ENCODE results near the gene MELK.

MELK gene

DNA sequence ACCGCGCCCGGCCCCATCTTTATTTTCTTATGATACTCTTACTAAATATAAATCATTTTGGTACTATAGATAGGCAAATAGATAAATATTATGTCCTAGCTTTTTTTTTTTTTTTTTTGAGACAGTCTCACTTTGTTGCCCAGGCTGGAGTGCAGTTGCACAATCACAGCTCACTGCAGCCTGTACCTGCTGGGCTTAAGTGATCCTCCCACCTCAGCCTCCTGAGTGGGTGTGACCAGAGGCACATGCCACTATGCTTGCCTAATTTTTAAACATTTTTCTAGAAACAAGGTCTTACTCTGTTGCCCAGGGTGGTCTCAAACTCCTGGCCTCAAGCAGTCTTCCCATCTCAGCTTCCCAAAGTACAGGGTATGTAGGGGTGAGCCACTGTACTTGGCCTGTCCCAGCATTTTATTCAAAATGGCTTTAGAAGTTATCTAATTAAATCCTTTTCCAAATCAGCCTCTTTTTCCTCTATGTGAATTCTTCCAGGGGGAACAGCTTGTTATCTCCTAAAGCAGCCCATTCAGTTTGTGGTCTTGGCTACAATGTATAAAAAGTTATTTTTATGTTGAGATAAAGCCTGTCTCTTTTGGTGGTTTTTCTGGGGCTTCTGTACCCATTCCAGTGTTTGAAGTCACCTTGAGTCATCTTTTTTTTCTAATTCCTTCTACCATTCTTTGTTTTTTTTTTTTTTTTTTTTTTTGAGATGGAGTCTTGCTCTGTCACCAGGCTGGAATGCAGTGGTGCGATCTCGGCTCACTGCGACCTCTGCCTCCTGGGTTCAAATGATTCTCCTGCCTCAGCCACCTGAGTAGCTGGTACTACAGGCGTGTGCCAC, 12.1 kb downstream of the MELK start:
- no peak for DNase-seq

- no peak for DNase-seq
These were observed 17.5 kb downstream of the MELK start for GRCh38 chr9:36590231-36590630.

DNA sequence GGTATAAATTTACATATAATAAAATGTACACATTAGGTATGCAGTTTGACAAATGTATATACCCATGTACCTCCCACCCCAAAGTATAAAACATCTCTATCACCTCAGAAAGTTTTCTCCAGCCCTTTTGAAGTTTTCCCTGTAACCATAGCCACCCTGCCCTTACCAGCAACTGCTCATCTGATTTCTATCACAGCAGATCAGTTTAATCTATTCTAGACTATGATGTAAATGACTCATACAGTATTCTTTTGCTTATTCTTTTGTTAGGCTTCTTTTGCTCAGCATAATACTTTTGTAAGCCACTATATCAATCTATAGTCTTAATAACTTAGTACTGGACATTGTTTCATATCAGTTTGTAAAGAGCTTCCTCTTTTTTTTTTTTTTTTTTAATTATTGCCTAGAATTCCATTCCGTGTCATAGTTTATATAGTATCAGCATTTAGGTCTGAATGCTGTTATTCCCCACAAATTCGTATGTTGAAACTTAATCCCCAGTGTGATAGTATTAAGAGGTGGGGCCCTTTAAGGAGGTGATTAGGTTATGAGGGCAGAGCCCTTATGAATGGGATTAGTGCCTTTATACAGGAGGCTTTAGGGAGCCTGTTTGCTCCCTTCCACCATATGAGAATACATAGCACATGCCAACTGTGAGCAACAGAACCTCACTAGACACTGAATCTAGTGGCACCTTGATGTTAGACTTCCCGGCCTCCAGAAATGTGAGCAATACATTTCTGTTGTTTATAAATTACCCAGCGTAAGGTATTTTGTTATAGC, 20.3 kb downstream of the MELK start:
- no peak for DNase-seq

GRCh38 chr9:36594213-36594612, 21.5 kb downstream of the MELK start:
- DNase-seq: no peak

DNA sequence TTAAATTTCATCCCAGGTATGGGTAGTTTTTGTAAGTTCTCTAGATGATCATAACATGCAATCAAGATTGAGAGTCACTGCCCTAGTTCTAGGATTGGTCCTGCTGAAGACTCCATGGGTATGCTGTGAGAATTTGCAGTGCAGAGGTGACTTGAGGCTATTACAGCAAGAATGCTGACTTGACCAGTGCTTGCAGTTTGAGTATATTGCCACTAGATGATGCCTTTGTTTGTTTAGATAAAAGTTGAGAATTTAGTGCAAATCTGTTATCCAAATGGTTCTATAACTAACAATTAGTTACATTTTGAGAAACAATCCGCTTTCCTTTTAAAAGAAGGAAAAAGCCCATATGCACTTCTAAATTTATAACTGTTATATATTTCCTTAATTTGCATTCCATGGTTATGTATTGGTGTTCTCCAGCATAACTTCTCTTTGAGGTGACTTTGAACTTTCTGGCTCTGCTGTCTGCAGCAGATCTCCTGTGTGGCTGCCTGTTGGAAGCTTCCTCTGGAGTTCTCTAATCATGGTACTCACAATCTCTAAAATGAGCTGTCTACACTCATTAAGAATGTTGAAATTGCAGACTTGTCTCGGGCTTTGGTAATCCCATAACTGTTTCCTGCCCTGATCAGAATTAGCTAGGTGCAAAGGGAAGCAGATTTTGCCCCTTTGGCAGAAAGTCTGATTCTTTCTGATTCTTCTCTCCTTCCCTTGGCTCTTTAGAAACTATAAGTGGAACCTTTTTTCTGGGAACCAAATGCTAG, 24.9 kb downstream of the MELK start:
- DNase-seq: no peak

DNA sequence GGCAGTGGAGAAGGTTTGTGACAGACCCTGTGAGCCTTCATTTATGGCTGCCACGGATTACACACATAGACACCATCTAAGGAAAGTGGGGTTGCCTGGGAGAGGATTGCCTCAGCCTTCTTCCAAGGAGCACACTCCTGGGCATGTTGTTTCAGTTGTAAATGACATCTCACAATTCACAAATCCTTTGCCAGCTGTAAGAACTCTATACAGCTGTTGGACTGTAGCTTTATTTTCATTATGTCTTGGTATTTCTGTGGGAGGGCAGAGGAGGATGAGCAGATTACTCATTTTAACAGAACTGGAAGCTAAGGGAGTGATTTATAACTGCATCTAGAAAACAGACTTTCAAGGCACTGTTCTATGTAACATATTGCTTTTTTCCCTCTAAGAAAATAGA, 25.6 kb downstream of the MELK start:
- DNase-seq: no peak

DNA sequence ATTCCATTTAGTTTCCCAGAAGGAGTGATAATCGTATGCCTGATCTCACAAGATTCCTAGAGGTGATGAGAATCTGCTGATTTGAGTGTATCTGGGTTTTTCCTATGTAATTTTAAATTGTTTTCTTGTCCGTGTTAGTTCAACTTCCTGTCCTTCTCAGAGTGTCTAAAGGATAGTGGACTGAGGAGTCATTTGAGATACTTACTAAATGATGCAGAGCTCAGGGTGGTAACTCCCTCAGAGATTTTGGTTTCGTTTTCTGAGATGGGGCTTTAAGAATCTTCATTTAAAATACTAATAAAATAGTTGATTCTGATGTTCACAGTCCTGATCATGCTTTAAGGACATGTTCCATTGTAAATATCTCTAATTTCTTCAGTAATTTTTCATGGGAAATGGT, 30.3 kb downstream of the MELK start:
- DNase-seq: no peak

DNA sequence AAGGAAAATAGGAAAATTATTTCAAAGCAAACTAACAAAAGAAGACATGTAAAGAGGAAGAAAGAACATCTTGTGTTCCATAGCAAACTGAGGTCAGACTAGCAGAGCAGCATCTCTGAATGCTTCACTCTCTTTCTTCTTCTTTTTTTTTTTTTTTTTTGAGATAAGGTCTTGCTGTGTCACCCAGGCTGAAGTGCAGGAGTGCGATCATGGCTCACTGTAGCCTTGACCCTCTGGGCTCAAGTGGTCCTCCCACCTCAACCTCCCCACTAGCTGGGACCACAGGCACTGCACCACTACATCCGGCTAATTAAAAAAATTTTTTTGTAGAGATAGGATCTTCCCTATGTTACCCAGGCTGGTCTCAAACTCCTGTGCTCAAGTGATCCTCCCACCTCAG, 36.6 kb downstream of the MELK start:
- DNase-seq: no peak

DNA sequence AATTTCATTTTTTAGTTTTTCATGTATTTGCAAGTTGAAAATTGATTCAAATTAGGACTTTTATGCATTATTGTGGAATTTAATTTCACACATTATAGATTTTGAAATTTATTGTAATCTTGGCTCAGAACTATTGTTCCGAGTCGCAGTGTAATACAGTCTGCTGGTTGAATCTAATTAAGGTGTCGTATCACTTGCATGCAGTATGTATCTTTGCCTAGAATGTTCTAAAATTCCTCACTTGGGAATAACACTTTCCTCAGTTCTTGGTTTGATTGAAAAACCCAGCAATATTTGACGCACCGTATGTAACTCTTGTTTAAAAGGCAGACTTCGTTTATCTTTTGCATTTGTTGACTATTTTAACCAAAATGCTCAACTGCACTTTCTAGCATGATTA, 49.4 kb downstream of the MELK start:
- no peak for DNase-seq

DNA sequence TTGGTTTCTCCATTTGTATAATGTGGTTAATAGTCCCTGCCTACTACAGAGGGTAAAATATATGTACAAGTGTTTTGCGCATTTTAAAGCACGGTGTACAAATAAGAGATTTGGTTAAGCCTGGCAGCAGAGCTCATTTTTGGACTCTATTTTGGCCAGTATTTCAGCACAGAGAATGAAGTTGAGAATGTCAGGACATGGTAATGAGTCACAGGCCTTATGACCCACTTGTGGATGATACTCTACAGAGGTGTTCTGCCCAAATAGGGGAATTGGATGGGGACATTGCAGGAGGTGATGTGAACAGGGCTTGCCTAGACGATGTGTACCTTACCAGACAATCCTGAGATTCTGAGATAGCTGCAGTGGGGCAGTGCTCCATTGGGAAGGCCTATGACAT, 50.6 kb downstream of the MELK start:
- no peak for DNase-seq

- DNase-seq: no peak
These were observed 52.4 kb downstream of the MELK start for GRCh38 chr9:36625006-36625615.

- no peak for DNase-seq
These were observed 60.2 kb downstream of the MELK start for GRCh38 chr9:36632892-36633291.

DNA sequence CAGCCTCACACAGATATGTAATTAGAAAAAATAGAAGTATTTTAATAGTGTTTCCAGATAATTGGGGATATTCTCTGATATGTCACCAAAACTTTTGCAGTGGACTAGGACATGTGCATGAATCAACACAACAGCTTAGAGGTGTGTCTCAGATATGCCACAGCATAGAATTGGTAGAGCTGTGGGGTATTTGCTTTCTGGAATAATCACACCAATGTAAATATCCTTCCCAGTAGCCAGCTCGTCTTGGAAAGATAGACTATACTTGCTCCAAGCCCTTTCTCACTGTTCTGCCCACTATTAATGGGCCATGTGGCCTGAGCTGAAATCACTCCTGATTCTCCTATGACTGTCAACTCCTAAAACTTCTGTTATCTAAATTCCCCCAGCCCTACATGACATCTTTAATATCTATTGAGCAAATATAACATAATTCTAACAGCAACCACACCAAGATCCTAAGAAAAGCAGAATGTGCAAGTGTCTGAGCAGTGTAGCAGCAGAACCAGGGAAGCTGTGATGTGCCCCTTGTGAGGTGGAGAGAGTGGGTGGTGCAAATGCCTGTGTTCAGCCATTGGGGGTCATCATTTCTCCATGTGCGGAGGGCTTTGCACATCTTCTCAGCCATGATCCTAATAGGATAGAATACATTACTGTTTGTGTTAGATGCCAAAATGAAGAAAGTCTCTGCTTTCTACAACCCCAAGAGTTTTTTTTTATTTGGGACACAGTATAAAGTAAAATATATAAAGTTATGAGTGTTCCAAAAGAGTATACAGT, 65.0 kb downstream of the MELK start:
- DNase-seq: no peak

GRCh38 chr9:36640771-36641381, 68.2 kb downstream of the MELK start:
- DNase-seq: no peak

- DNase-seq: no peak
These were observed 70.1 kb downstream of the MELK start for GRCh38 chr9:36642817-36643216.

- DNase-seq: no peak
These were observed 84.1 kb downstream of the MELK start for GRCh38 chr9:36656842-36657241.

- no peak for DNase-seq
These were observed 86.8 kb downstream of the MELK start for GRCh38 chr9:36659500-36659899.

- DNase-seq: no peak
These were observed 92.1 kb downstream of the MELK start for GRCh38 chr9:36664806-36665205.

DNA sequence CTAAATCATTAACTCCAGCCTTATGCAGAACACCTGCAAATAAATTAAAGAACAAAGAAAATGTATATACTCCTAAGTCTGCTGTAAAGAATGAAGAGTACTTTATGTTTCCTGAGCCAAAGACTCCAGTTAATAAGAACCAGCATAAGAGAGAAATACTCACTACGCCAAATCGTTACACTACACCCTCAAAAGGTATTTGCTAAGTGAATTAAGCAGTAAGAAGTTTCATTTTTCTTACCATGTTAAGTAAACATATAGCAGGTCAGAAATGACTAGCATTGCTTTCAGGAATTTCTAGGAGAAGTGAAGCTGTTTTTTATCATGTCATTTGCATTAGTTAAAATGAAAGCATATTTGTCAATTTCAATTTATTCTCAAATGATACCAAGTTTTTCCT, 92.7 kb downstream of the MELK start:
- no peak for DNase-seq

- DNase-seq: no peak
These were observed 93.3 kb downstream of the MELK start for GRCh38 chr9:36665921-36666431.

- DNase-seq: no peak
These were observed 98.9 kb downstream of the MELK start for GRCh38 chr9:36671561-36671960.

DNA sequence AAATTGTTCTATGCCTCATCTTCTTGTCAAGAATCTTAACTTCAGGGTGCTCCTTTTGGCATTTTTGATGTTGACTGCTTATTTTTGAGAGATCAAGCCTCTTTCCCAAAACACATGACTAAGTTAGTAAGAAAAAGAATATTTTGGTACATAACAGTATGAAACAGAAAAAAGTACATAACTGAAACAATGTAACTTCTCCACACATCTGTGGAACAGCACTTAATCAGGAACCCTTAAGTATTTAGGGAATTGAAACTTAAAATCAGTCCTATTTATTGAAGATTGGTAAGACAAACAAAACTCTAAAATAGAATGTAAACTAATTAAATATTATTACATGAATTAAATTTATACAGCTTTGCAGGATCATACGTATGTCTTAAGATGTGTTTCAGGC, 103.4 kb downstream of the MELK start:
- DNase-seq: no peak

Data from 8988T (cell line).